GM19455 (cell line): Measurements from ENCODE around the gene SPHK2.

Experiments
- ATAC-seq: cut with Tn5 transposase; IDR thresholded peaks from one replicate; pipeline ENCODE4 v1.9.1; 2021; ENCODE audit not compliant: unreplicated experiment

The SPHK2 gene

GRCh38 chr19:48603449-48603848 lies 15.9 kb upstream of the SPHK2 start:
- no peak for ATAC-seq

GRCh38 chr19:48603850-48604249 lies 15.5 kb upstream of the SPHK2 start:
- ATAC-seq = no peak

- no peak for ATAC-seq
These were observed 12.6 kb upstream of the SPHK2 start, which contains the start of gene SPACA4 for GRCh38 chr19:48606463-48607358. Gene SPACA4, plus strand, starts transcription at chr19:48606742. Its CDS starts 237 bp downstream, at chr19:48606979.

GRCh38 chr19:48607359-48607755 lies 11.9 kb upstream of the SPHK2 start:
- ATAC-seq = no peak

GRCh38 chr19:48608798-48609263 lies 10.5 kb upstream of the SPHK2 start:
- ATAC-seq = no peak

GRCh38 chr19:48609571-48610108 lies 9.7 kb upstream of the SPHK2 start:
- no peak for ATAC-seq

GRCh38 chr19:48611872-48612271 lies 7.4 kb upstream of the SPHK2 start:
- no peak for ATAC-seq

GRCh38 chr19:48613024-48613851 lies 6.1 kb upstream of the SPHK2 start:
- no peak for ATAC-seq

GRCh38 chr19:48613852-48614435 lies 5.4 kb upstream of the SPHK2 start:
- ATAC-seq = no peak

- no peak for ATAC-seq
These were observed 4.7 kb upstream of the SPHK2 start, which contains the start of gene FAM83E for GRCh38 chr19:48614436-48615230. Gene FAM83E, minus strand, starts transcription at chr19:48615076. Its CDS starts 1,704 bp downstream, at chr19:48613372.

- no peak for ATAC-seq
These were observed 3.9 kb upstream of the SPHK2 start for GRCh38 chr19:48615231-48616040.

- no peak for ATAC-seq
These were observed 3.3 kb upstream of the SPHK2 start for GRCh38 chr19:48616041-48616436.

- no peak for ATAC-seq
These were observed 2.7 kb upstream of the SPHK2 start for GRCh38 chr19:48616491-48617056.

GRCh38 chr19:48617146-48617937 lies 2.0 kb upstream of the SPHK2 start:
- no peak for ATAC-seq

- ATAC-seq = no peak
These were observed 909 bp upstream of the SPHK2 start for GRCh38 chr19:48618278-48618915.

GRCh38 chr19:48619692-48620585 lies 633 bp downstream of the SPHK2 start:
- ATAC-seq = no peak
